Measurements from ENCODE around the gene RAI2. TPM values are rescaled to one million over a fixed set of nuclear protein-coding genes. Genes with fewer than 3 reads are reported as not detected.

The RAI2 gene
- total RNA-seq, 1 donor from 2014 or later = 0.27 TPM

DNA sequence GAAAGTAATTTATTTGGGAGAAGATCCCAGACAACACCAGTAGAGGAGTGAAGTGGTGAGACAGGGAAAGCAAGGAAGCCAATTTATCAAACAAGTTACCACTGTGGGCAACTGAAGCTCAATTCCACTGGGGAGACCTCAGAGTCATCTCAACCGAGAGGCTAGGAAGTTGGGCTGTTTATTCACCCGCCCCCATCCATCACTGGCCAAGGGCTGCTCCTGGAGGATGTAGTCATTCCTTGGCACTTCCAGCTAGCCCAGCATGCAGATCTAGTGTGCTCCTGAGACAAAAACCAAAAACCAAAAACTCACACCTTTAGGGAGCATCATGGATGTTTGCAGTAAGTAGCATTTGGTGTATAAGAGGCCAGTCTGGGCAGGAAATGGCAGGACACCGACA lies 47.0 kb downstream of the RAI2 start:
- H3K9me3 Mint-ChIP-seq (ENCODE audit: unreplicated experiment) = no peaks in the 10 kb centered on the region

GRCh38 chrX:17813277-17813676 lies 47.8 kb downstream of the RAI2 start:
- DNase-seq (ENCODE audit: extremely low spot score, unreplicated experiment) = no peak
- no peaks in the 10 kb centered on the region for H3K9me3 Mint-ChIP-seq (ENCODE audit: unreplicated experiment)
- no peak for TF ChIP-seq CTCF (IDR thresholded peaks at IDR 0.05)
- H3K36me3 Mint-ChIP-seq (ENCODE audit: unreplicated experiment) = no peaks in the 10 kb centered on the region
- H3K27ac Mint-ChIP-seq (ENCODE audit: unreplicated experiment) = no peak overlapping the region
- H3K4me3 Mint-ChIP-seq (ENCODE audit: unreplicated experiment) = no peak overlapping the region
- H3K4me1 Mint-ChIP-seq (ENCODE audit: unreplicated experiment) = peaks cover 6% of the 10 kb centered on the region
- H3K27me3 Mint-ChIP-seq (ENCODE audit: unreplicated experiment) = no peaks in the 10 kb centered on the region

More for the DNA sequence above, 47.0 kb downstream of the RAI2 start:
- H3K4me3 Mint-ChIP-seq (ENCODE audit: unreplicated experiment) = no peak overlapping the region
- no peak overlapping the region for H3K27ac Mint-ChIP-seq (ENCODE audit: unreplicated experiment)
- TF ChIP-seq CTCF (IDR thresholded peaks at IDR 0.05) = no peak
- no peaks in the 10 kb centered on the region for H3K36me3 Mint-ChIP-seq (ENCODE audit: unreplicated experiment)
- H3K4me1 Mint-ChIP-seq (ENCODE audit: unreplicated experiment) = peaks cover 6% of the 10 kb centered on the region
- no peak for DNase-seq (ENCODE audit: extremely low spot score, unreplicated experiment)
- H3K27me3 Mint-ChIP-seq (ENCODE audit: unreplicated experiment) = no peaks in the 10 kb centered on the region

DNA sequence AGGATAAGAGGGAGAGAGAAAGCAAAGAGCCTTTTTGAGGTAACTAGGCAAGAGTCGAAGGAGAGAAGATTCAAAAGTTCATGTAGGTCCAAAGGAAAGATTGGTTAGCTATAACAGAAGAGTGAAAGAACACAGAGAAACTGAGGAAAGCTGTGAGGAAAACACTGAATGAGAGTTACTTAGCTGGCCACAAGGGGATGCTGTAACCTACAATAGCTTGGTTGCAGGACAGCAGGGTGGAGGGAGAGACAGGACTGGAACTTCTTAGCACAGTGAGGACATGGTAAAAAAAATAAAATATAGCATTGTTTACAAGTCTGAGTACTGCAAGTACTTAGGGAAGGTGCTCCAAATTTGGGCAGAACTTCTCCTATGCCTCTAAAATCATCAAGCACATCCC lies 48.3 kb downstream of the RAI2 start:
- H3K27ac Mint-ChIP-seq (ENCODE audit: unreplicated experiment) = no peak overlapping the region
- no peak overlapping the region for H3K4me3 Mint-ChIP-seq (ENCODE audit: unreplicated experiment)
- peak; percentile 19 for TF ChIP-seq CTCF (IDR thresholded peaks at IDR 0.05)
- no peak for DNase-seq (ENCODE audit: extremely low spot score, unreplicated experiment)
- H3K36me3 Mint-ChIP-seq (ENCODE audit: unreplicated experiment) = no peaks in the 10 kb centered on the region
- H3K9me3 Mint-ChIP-seq (ENCODE audit: unreplicated experiment) = no peaks in the 10 kb centered on the region
- H3K4me1 Mint-ChIP-seq (ENCODE audit: unreplicated experiment) = peaks cover 6% of the 10 kb centered on the region
- no peaks in the 10 kb centered on the region for H3K27me3 Mint-ChIP-seq (ENCODE audit: unreplicated experiment)

DNA sequence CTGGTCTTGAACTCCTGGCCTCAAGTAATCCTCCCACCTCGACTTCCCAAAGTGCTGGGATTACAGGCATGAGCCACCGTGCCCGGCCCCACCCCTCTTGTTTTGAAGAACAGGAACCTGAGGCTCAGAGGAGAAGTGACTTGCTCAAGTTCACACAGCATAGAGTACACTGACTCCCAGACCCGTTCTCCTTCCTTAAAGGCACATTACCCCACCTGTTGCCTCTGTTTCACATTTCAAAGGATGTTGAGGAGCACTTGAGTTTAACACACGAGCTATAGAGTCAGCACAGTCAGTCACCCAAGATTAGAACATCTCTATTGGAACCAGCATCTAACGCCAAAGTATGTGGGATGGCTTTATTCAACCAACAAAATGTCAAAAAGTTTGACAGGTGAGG lies 51.1 kb downstream of the RAI2 start:
- no peaks in the 10 kb centered on the region for H3K9me3 Mint-ChIP-seq (ENCODE audit: unreplicated experiment)
- no peaks in the 10 kb centered on the region for H3K36me3 Mint-ChIP-seq (ENCODE audit: unreplicated experiment)
- TF ChIP-seq CTCF (IDR thresholded peaks at IDR 0.05) = no peak
- no peak for DNase-seq (ENCODE audit: extremely low spot score, unreplicated experiment)
- no peak overlapping the region for H3K27ac Mint-ChIP-seq (ENCODE audit: unreplicated experiment)
- H3K4me1 Mint-ChIP-seq (ENCODE audit: unreplicated experiment) = peaks cover 6% of the 10 kb centered on the region
- H3K27me3 Mint-ChIP-seq (ENCODE audit: unreplicated experiment) = no peaks in the 10 kb centered on the region
- no peak overlapping the region for H3K4me3 Mint-ChIP-seq (ENCODE audit: unreplicated experiment)

GRCh38 chrX:17809273-17809672 lies 51.8 kb downstream of the RAI2 start:
- no peaks in the 10 kb centered on the region for H3K36me3 Mint-ChIP-seq (ENCODE audit: unreplicated experiment)
- no peak for DNase-seq (ENCODE audit: extremely low spot score, unreplicated experiment)
- peaks cover 2% of the 10 kb centered on the region for H3K4me1 Mint-ChIP-seq (ENCODE audit: unreplicated experiment)
- H3K4me3 Mint-ChIP-seq (ENCODE audit: unreplicated experiment) = no peak overlapping the region
- no peak for TF ChIP-seq CTCF (IDR thresholded peaks at IDR 0.05)
- no peaks in the 10 kb centered on the region for H3K27me3 Mint-ChIP-seq (ENCODE audit: unreplicated experiment)
- no peak overlapping the region for H3K27ac Mint-ChIP-seq (ENCODE audit: unreplicated experiment)
- H3K9me3 Mint-ChIP-seq (ENCODE audit: unreplicated experiment) = no peaks in the 10 kb centered on the region
